K562 (cell line): ENCODE measurements around the gene C1orf105. TPM values are rescaled to one million over a fixed set of nuclear protein-coding genes. Genes with fewer than 3 reads are reported as not detected.

Experiments
- ATAC-seq: fragments of 200-7000 bp; cut with Tn5 transposase; 3 replicates; pipeline ENCODE4 v1.9.1; 2020; ENCODE audit warnings: moderate library complexity
- BruUV-seq: library from RNA; stranded (reverse); fragments of 400-500 nt; replicated peaks from 2 replicates; lab custom pipeline; 2021; lab: Mats Ljungman, UMichigan
- CTCF ChIA-PET: fragments of 300-600 bp; formaldehyde crosslinking; extraction: SDS; loops from one replicate; lab custom pipeline; 2021; ENCODE audit warnings: low intra/inter-chr PET ratio; lab: Yijun Ruan, JAX
- POLR2A ChIA-PET: fragments of 300-600, 350-650 bp; sonication (Branson Sonifier 250); formaldehyde crosslinking; extraction: SDS; loops from one replicate; lab custom pipeline; 2021; ENCODE audit warnings: antibody characterized with exemption, inconsistent platforms; lab: Yijun Ruan, JAX
- DNase-seq, 4 experiments: peaks; one replicate each; pipeline versions ENCODE4 v3.0.0 to v3.0.0-alpha.2; 2011 to 2018; ENCODE audit warnings: low spot score in 3 of 4, mixed read lengths in 3 of 4; ENCODE audit errors: extremely low read depth in 1 of 4
- FAIRE-seq: peaks from 2 replicates; lab custom pipeline; 2011; peaks lifted over from hg19 to GRCh38; lab: Jason Lieb, UNC
- H2AFZ ChIP-seq: 2 replicates; pipeline ENCODE4 v1.6.0; 2011; ENCODE audit warnings: low read depth, low read length, control low read depth, inconsistent platforms
- H3K27ac ChIP-seq: fragments of 200-600 bp; 3 replicates; pipeline ENCODE4 v1.8.0; 2011; ENCODE audit warnings: low read depth, mild to moderate bottlenecking, control low read depth, inconsistent platforms, low read length, moderate library complexity, mixed read lengths; ENCODE audit errors: extremely low read depth
- H3K27me3 ChIP-seq, 2 experiments: fragments of 300-600 bp in 1 of 2; 2 replicates in 1 of 2; 3 replicates in 1 of 2; pipeline versions ENCODE4 v1.6.0 to v1.8.0; 2011; ENCODE audit warnings: inconsistent platforms in 2 of 2, low read length in 2 of 2, mild to moderate bottlenecking in 1 of 2, mixed read lengths in 1 of 2, moderate library complexity in 1 of 2; ENCODE audit not compliant: control insufficient read depth in 2 of 2, insufficient read depth in 2 of 2
- H3K36me3 ChIP-seq: fragments of 300-600 bp; 3 replicates; pipeline ENCODE4 v1.8.0; 2011; ENCODE audit warnings: mild to moderate bottlenecking, low read length, inconsistent platforms; ENCODE audit not compliant: control insufficient read depth, insufficient read depth
- H3K4me1 ChIP-seq, 2 experiments: fragments of 200-600 bp in 1 of 2; replicated peaks in 1 of 2; 2 replicates in 1 of 2; 3 replicates in 1 of 2; pipeline versions ENCODE4 v1.5.1 to v1.8.0; 2011; ENCODE audit warnings: inconsistent platforms in 2 of 2, low read length in 2 of 2, mild to moderate bottlenecking in 1 of 2, mixed read lengths in 1 of 2, moderate library complexity in 1 of 2; ENCODE audit not compliant: control insufficient read depth in 2 of 2, insufficient read depth in 2 of 2
- H3K4me2 ChIP-seq: 2 replicates; pipeline ENCODE4 v1.6.1; 2011; ENCODE audit warnings: low read length, control low read depth, inconsistent platforms, mixed read lengths; ENCODE audit not compliant: insufficient read depth
- H3K4me3 ChIP-seq: fragments of 200-600 bp; sonication (generic), shearing (Covaris generic); 2 replicates; pipeline ENCODE4 v1.5.1; 2016; ENCODE audit warnings: control low read depth, inconsistent platforms
- H3K79me2 ChIP-seq: fragments of 200-600 bp; 3 replicates; pipeline ENCODE4 v1.8.0; 2011; ENCODE audit warnings: low read length, inconsistent platforms; ENCODE audit not compliant: control insufficient read depth, insufficient read depth
- H3K9ac ChIP-seq, 2 experiments: 2 replicates each; pipeline versions ENCODE4 v1.6.0 to v1.6.1; 2011; ENCODE audit warnings: low read depth in 2 of 2, low read length in 2 of 2, control low read depth in 1 of 2, inconsistent platforms in 1 of 2, mild to moderate bottlenecking in 1 of 2, mixed read lengths in 1 of 2; ENCODE audit not compliant: insufficient read depth in 1 of 2
- H3K9me1 ChIP-seq: one replicate; pipeline ENCODE4 v1.6.0; 2011; ENCODE audit warnings: inconsistent platforms, mild to moderate bottlenecking, low read length, moderate library complexity; ENCODE audit not compliant: control insufficient read depth, insufficient read depth
- H3K9me3 ChIP-seq: replicated peaks from 2 replicates; pipeline ENCODE4 v1.5.1; 2011; ENCODE audit warnings: low read depth, low read length, inconsistent platforms; ENCODE audit not compliant: control insufficient read depth, insufficient read depth
- H4K20me1 ChIP-seq: replicated peaks from 2 replicates; pipeline ENCODE4 v1.6.1; 2011; ENCODE audit warnings: low read length, inconsistent platforms, mixed read lengths; ENCODE audit not compliant: control insufficient read depth, insufficient read depth
- ARNT ChIP-seq, 2 experiments: fragments of 450-650 bp; IDR thresholded peaks; 2 replicates each; pipeline ENCODE4 v1.6.1; 2016; ENCODE audit warnings: mild to moderate bottlenecking in 1 of 2
- ATF1 ChIP-seq, 2 experiments: fragments of 450-650 bp in 1 of 2; IDR thresholded peaks; 2 replicates each; pipeline ENCODE4 v1.6.1; 2016; ENCODE audit warnings: missing compliant biosample characterization in 1 of 2, missing genetic modification characterization in 1 of 2
- CBX1 ChIP-seq: sonication (generic); IDR thresholded peaks from 2 replicates; pipeline ENCODE4 v1.6.1; 2016; ENCODE audit warnings: antibody characterized with exemption, low read depth, mild to moderate bottlenecking
- CEBPZ ChIP-seq: fragments of 150-350 bp; IDR thresholded peaks from 2 replicates; pipeline ENCODE4 v1.6.1; 2014; ENCODE audit warnings: low read depth, mild to moderate bottlenecking, low read length, borderline replicate concordance
- HMBOX1 ChIP-seq: sonication (generic); IDR thresholded peaks from 2 replicates; pipeline ENCODE4 v1.6.1; 2016
- MIER1 ChIP-seq: fragments of 450-650 bp; IDR thresholded peaks from 2 replicates; pipeline ENCODE4 v1.6.1; 2016; ENCODE audit warnings: antibody characterized with exemption, mild to moderate bottlenecking, low read depth
- MITF ChIP-seq: IDR thresholded peaks from 2 replicates; pipeline ENCODE4 v1.6.1; 2014; ENCODE audit warnings: antibody characterized with exemption
- MYC ChIP-seq, 2 experiments: fragments of 250-450 bp in 1 of 2; sonication (Bioruptor Pico) in 1 of 2; IDR thresholded peaks; 2 replicates each; pipeline versions ENCODE4 v1.5.1 to v1.6.1; 2012 to 2021; ENCODE audit warnings: low read depth in 2 of 2, borderline replicate concordance in 1 of 2, improper control_type of control experiment in 1 of 2, low read length in 1 of 2, mild to moderate bottlenecking in 1 of 2, moderate library complexity in 1 of 2
- PHB ChIP-seq: fragments of 250-450 bp; sonication (Bioruptor Pico); IDR thresholded peaks from 2 replicates; pipeline ENCODE4 v1.5.0; 2021
- RBM25 ChIP-seq: fragments of 200-400 bp; formaldehyde crosslinking; IDR thresholded peaks from 2 replicates; pipeline ENCODE4 v1.6.1; 2018; ENCODE audit warnings: low read length, low read depth, moderate library complexity; ENCODE audit not compliant: severe bottlenecking
- RFX7 ChIP-seq: fragments of 250-450 bp; sonication (Bioruptor Pico); IDR thresholded peaks from 2 replicates; pipeline ENCODE4 v1.5.1; 2021; ENCODE audit warnings: mild to moderate bottlenecking
- ZNF24 ChIP-seq: fragments of 450-650 bp; IDR thresholded peaks from 2 replicates; pipeline ENCODE4 v1.6.1; 2016
- ZNF584 ChIP-seq: fragments of 200-800 bp; sonication (Bioruptor generic); IDR thresholded peaks from 2 replicates; pipeline ENCODE4 v1.6.1; 2016; ENCODE audit warnings: low read depth, mild to moderate bottlenecking, missing genetic modification characterization, missing compliant biosample characterization
- WGBS: fragments of 100-300 bp; shearing (Covaris generic); methylation state at CpG from one replicate; pipeline ENCODE4 v1.1.6; 2016; ENCODE audit warnings: low coverage, mixed read lengths; ENCODE audit not compliant: insufficient coverage; ENCODE audit errors: missing lambda C conversion rate; 5-methylcytosine and 5-hydroxymethylcytosine counted together
- in situ Hi-C: fragments of 300-500 bp; cut with MboI; formaldehyde crosslinking; loops from 4 replicates; pipeline ENCODE4 v1.15.0; 2018; ENCODE audit warnings: inconsistent platforms, mixed read lengths
- intact Hi-C: fragments of 100-400 bp; cut with micrococcal nuclease; formaldehyde crosslinking; loops from 2 replicates; pipeline ENCODE4 v1.14.2; 2022
- polyA plus RNA-seq, 8 experiments: library from polyadenylated mRNA; depleted of rRNA in 4 of 8; stranded (reverse) in 5 of 8; unstranded in 3 of 8; fragments of >200 nt; fragmentation: Nextera tagmentation in 2 of 8; fragmentation: Illumina TruSeq in 1 of 8; extraction: Ambion mirVana in 2 of 8; extraction: Trizol in 1 of 8; gene quantifications; 2 replicates each; pipeline versions ENCODE4 v1.2.1 to v1.2.3, GENCODE V29; 2011 to 2014; ENCODE audit warnings: inconsistent platforms in 1 of 8, missing spikeins in 1 of 8
- total RNA-seq, 7 experiments: library from RNA; depleted of rRNA in 6 of 7; stranded (reverse); fragments of >200 nt in 6 of 7; fragmentation: Illumina TruSeq in 2 of 7; extraction: Trizol in 2 of 7; gene quantifications; 2 replicates each; pipeline versions ENCODE4 v1.2.1 to v1.2.3, GENCODE V29; 2011 to 2021; ENCODE audit warnings: low replicate concordance in 1 of 7

The C1orf105 gene
- total and polyA plus RNA-seq, 9 of the 15 experiments (the other 6 are each of a cell fraction or from before 2014, with no cell fraction given), result 0.08 TPM; not detected in 8

GRCh38 chr1:172500207-172500606 lies 79.7 kb downstream of the C1orf105 start:
- Histone ChIP-seq H3K9ac (no peak overlapping the region), H3K36me3 (no peaks in the 10 kb centered on the region), H3K4me1 (peaks cover 0 to 13% of the 10 kb centered on the region in 2 experiments; a peak in 3 of 5 replicates), H2AFZ (no peak overlapping the region), H4K20me1 (no peaks in the 10 kb centered on the region), H3K9me3 (no peaks in the 10 kb centered on the region), H3K4me3 (no peak overlapping the region), H3K4me2 (no peak overlapping the region), H3K79me2 (no peaks in the 10 kb centered on the region), H3K27ac (no peak overlapping the region), H3K9me1 (no peaks in the 10 kb centered on the region), H3K27me3 (no peaks in the 10 kb centered on the region; a peak in 1 of 5 replicates)
- DNase-seq (no peak), FAIRE-seq (no peak), ATAC-seq (no peak)
- WGBS, result 18% methylated on average over 2 of the region's 2 CpGs
- ChIA-PET CTCF (no interaction called here), POLR2A (interaction anchor here (1.3 to 2.1 kb wide), 2 partner anchors 13 kb away, joined by 4 to 6 read pairs; no protein-coding TSS in a partner anchor)
- BruUV-seq, result no TSS peak
- intact Hi-C loops, result no loop called here
- no peak for TF ChIP-seq CEBPZ
- no peak for TF ChIP-seq MYC (IDR thresholded peaks at IDR 0.05; ENCODE audit: low read depth, low read length)
- TF ChIP-seq MYC (CRISPR knock-in tag; IDR thresholded peaks at IDR 0.05; ENCODE audit: borderline replicate concordance, low read depth), result no peak
- TF ChIP-seq RBM25, result no peak
- TF ChIP-seq ATF1 (CRISPR knock-in tag; IDR thresholded peaks at IDR 0.05), result no peak
- TF ChIP-seq ATF1 (tag; IDR thresholded peaks at IDR 0.05), result no peak
- TF ChIP-seq MITF, result no peak
- TF ChIP-seq ARNT (IDR thresholded peaks at IDR 0.05), result no peak
- no peak for TF ChIP-seq ZNF584 (CRISPR knock-in tag)
- TF ChIP-seq MIER1, result no peak
- TF ChIP-seq PHB (CRISPR knock-in tag), result no peak
- TF ChIP-seq ZNF24, result no peak
- no peak for TF ChIP-seq CBX1
- no peak for TF ChIP-seq HMBOX1
- TF ChIP-seq RFX7 (CRISPR knock-in tag), result no peak
- TF ChIP-seq, all 486 proteins: peak for 0
- in situ Hi-C loops, result no loop called here
